HG03439 (cell line): ENCODE data around the gene RALGAPA2.

Source experiments
- ATAC-seq: cut with Tn5 transposase; IDR thresholded peaks from one replicate; pipeline ENCODE4 v1.9.1; 2021; ENCODE audit warnings: mild to moderate bottlenecking, moderate library complexity; ENCODE audit not compliant: unreplicated experiment

Gene RALGAPA2

GRCh38 chr20:20505554-20505953 is 206.9 kb downstream of the RALGAPA2 start:
- ATAC-seq, result peak; percentile 58

GRCh38 chr20:20503777-20504530 is 208.5 kb downstream of the RALGAPA2 start:
- ATAC-seq, result no peak

- ATAC-seq, result no peak
These were observed 211.3 kb downstream of the RALGAPA2 start for GRCh38 chr20:20501128-20501527.

DNA sequence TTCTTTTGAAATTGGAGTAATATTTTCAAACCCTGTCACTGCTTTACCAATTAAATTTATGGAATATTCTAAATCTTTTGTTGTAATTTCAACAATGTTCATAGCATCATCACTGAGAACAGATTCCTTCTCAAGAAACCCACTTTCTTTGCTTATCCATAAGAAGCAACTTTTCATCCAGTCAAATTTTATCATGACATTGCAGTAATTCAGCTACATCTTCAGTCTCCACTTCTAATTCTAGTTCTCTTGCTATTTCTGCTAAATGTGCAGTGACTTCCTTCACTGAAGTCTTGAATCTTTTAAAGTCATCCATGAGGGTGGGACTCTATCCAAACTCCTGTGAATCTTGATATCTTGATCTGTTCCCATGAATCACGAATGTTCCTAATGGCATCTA is 212.1 kb downstream of the RALGAPA2 start:
- ATAC-seq, result no peak

DNA sequence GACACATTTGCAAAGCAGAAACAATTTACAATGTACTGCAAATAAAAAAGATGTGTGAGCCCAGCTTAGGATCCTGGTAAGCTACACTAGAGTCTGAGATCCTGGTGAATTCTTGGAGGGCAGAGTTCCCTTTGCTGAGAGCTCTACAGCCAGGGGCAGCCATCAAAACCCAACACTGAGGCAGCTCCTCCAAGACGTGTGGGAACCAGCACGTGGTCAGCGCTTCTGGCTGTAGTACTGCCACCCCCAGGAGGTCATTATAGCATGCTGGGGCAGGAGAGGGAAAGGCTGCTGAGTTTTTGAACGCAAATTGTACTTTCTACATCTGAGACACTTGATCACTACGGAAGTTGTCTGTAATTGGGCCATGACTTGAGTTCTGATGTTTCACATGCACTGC is 213.0 kb downstream of the RALGAPA2 start:
- ATAC-seq, result no peak

- ATAC-seq, result no peak
These were observed 214.2 kb downstream of the RALGAPA2 start for GRCh38 chr20:20498076-20498861.

DNA sequence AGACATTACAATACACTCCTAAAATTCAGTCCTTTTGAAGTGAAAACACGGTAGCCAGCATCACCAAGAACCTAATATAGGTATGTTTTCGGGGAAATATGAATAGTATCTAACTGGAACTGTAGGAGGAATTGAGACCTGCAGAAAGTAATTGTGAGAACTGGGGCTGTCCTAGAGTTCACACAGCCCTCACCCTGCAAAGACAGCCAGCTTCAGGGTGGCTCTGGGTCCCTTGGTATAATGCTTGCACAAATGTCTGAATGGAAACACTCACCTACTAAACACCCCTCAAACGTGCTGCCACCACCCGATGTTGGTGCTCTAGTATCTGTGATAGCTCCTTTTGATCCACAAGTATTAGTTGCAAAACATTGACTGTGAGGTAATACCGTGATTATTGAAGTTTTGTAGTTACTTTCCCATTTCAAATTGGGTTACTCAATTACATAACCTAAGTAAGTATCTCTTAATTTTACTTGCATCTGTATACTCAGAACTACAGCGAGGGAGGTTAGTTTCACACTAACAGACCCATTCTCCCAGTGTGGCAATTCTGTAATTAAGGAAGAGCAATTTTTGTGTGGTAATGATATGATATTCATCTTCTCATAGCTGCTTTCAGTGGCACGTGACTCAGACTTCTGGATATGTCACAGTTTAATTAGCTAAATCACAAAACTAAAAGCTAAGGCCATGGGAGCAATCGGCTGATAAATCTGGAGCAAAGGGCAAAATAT is 215.0 kb downstream of the RALGAPA2 start:
- ATAC-seq, result peak; percentile 78

DNA sequence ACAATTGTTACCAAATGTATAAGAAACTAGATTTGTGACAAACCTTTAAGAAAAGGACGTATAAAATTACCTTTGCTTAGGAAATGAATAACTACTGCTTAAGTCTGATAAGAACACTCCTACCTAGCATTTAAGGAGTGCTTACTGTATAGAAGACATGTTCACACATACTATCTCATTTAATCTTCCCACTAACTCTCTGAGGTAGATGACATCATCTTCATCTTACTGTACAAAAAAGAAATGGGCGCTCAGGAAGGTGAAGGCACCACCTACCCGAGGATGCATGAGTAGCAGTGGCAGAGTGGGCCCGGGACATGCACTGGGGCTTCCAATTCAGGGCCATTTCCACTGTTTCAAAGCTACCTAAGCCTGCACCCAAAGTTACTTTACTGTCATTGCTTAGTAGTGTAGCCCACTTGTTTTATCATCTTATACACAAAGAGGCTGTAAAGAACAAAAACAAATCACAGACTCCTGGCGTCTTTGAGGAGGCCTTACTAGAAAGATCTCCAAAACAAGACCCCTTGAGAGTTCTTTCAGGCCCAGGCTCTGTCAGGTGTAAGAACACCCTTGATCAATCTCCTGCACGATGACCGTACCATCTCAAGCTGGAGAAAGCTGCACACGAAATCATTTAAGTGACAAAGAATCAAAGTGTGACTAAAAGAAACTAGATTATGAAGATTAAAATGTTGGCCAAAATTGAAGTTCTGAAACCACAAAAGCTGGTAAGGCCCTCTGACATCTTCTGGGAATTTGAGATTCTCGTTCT is 216.5 kb downstream of the RALGAPA2 start:
- ATAC-seq, result no peak

DNA sequence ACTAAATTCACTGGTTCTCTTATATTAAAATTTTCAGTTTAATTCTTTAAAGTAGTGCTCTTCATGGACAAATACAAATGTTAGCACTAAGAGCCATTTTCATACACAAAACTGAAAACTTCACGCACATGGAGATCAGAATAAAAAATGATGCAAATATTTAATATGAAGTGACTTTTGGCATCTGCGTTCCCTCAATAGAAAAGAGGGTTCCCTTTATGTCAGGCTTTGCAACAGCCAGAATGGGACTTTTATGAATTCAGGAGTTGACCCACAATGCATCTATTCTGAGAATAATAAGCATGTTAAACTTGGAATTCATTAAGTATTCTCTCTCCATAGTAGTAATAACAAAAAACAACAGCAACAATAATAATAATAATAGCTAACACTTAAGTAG is 218.7 kb downstream of the RALGAPA2 start:
- ATAC-seq, result no peak

GRCh38 chr20:20492521-20493332 is 219.7 kb downstream of the RALGAPA2 start:
- ATAC-seq, result no peak

- no peak for ATAC-seq
These were observed 220.6 kb downstream of the RALGAPA2 start for GRCh38 chr20:20491784-20492264.

GRCh38 chr20:20491110-20491783 is 221.2 kb downstream of the RALGAPA2 start:
- no peak for ATAC-seq

DNA sequence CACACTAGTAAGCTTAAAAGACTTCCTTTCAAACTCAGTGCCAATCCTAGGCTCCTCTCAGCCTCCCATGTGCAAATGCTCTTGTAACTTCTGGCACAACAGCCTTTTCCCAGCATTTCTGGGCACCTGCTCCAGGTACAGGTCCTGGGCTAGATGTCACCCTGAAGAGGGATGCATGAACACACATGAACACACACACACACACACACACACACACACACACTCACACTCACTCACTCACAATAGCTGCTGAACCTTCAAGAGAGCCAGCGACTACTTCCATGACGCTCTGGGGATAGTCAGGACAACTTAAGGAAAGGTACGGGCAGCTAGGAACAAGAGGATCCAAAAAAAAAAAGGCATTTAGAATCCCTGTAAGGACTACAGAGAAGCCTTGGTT is 221.8 kb downstream of the RALGAPA2 start:
- ATAC-seq, result no peak

DNA sequence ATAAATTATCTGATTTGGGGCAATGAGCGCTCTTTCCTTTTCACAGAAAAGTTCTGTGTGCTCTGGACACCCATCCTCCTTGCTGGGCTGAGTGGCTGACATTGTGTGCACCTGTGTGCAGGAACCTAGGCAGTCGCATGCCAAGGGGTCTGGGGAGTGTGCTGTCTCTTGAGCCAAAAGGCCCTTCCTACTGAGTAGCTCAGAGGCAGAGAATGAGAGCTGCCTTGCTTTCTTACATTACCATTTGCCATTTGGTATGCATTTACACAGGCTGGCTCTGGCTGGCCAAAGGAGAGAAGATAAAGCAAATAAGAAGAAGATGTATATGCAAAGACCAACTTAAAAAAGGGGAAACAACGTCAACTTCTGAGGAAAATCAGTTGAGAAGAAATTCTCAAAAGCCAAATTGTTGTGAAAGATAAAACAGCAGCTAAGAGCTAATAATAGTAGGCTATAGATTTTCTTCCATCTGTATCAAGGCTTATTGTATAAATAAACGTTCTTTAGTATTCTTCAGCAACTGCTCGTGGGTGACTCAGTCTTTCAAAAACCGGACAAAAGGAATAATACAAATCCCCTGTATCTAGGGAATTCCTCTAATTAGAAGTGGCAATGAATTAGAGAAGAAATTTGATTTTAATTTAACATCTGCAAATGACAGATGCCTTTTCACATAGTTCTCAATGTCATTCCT is 222.6 kb downstream of the RALGAPA2 start:
- ATAC-seq, result peak; percentile 27

DNA sequence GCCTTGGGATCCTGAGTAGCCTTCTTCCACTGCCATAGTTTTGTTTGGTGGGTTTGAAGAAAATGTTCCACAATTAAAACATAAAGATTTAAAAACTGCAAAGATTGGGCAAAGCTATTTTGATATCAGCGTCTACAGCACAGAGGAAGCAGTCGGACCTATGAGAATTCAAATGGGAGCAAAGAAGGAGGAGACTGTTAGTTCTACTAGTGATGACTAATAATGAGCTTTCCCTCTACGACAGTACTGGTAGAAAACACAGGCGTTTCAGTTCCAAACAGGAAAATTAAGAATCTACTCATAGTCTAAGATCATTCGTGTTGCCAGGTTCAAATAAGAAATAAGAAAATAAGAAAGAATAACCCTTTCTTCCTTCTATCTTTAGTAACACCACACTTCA is 223.4 kb downstream of the RALGAPA2 start:
- peak; percentile 92 for ATAC-seq

DNA sequence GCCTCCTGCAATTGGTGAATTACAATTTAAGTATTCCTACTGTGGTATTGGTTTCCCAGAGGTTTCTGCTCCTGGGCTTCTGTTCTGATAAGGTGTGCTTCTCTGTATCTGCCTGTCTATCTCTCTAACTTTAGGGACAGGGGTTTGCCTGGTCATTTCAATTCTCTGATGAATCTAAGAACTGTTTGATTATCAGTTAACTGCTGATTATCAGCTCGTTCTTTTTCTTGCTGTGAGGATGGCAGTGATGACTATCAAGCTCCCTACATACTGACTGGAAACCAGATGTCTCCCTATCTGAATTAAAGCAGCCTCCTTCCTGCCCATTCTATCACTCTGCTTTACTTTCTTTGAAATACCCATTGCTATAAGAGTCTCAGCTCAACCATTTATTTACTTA is 224.1 kb downstream of the RALGAPA2 start:
- no peak for ATAC-seq

GRCh38 chr20:20487811-20488210 is 224.6 kb downstream of the RALGAPA2 start:
- no peak for ATAC-seq

DNA sequence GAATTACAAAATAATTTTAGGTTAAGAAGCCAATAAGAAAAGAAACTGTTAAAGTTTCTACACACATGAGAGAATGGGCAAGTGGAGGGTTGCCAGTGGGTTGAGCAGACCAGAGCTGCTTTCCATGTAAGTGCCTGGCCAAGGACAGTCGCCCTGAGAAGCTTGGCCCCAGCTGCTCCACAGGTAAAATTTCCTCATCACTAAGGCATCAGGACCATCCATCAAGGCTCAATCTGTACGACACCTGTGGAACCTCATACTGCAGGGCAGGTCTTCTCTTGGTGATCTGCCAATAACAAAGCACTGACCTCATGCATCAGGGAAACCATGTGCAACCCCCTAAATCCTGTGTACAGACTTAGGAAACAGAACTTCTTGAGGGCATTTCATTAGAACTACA is 229.1 kb downstream of the RALGAPA2 start:
- ATAC-seq, result no peak

DNA sequence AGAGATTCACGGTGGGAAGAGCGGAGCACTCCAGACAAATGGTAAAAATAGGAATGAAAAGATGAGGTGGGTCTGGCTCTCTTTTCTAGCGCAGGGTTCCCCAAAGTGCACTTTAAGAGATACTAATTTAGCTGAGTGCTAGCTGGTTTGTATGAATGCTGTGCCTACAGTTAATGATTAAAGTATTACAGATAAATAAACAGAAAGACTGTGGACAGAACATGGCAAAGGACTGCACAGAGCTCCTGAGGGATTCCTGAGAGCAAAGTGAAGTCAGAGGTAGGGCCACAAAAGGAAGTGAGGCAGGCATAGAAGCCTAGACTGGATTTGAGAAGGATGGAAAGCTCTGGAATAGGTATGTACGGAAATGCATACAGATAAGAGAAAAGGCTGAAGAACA is 230.0 kb downstream of the RALGAPA2 start:
- no peak for ATAC-seq
